SK-N-MC (cell line): ENCODE results near the gene LPAR3.

Experiments used
- DNase-seq: peaks from one replicate; pipeline ENCODE4 v3.0.0-alpha.2; 2011; ENCODE audit warnings: low read depth, low spot score
- H3K27ac ChIP-seq: fragments of 200-600 bp; sonication (generic); 2 replicates; pipeline ENCODE4 v1.5.1; 2016; ENCODE audit warnings: mixed run types
- H3K36me3 ChIP-seq: fragments of 200-600 bp; sonication (generic); 2 replicates; pipeline ENCODE4 v1.6.1; 2017; ENCODE audit warnings: antibody characterized with exemption, low read length, mixed read lengths; ENCODE audit not compliant: insufficient read depth
- H3K4me3 ChIP-seq: fragments of 200-600 bp; sonication (generic); 2 replicates; pipeline ENCODE4 v1.5.1; 2016
- H3K9ac ChIP-seq: fragments of 200-600 bp; sonication (generic); 2 replicates; pipeline ENCODE4 v1.8.0; 2017; ENCODE audit warnings: mixed run types, mixed read lengths; ENCODE audit not compliant: insufficient read length
- H3K9me3 ChIP-seq: fragments of 200-600 bp; sonication (generic); 2 replicates; pipeline ENCODE4 v1.6.1; 2017; ENCODE audit warnings: low read depth, mild to moderate bottlenecking, antibody characterized with exemption, low read length, moderate library complexity, mixed read lengths
- EZH2 ChIP-seq: fragments of 200-600 bp; sonication (generic); IDR thresholded peaks from one replicate; pipeline ENCODE4 v1.6.1; 2017; ENCODE audit warnings: antibody characterized with exemption
- FOXP2 ChIP-seq: optimal IDR thresholded peaks from 2 replicates; pipeline ENCODE3; 2011; ENCODE audit warnings: mild to moderate bottlenecking, moderate library complexity; ENCODE audit not compliant: insufficient read depth; ENCODE audit errors: extremely low read length, control extremely low read depth
- POLR2AphosphoS5 ChIP-seq: IDR thresholded peaks from 2 replicates; pipeline ENCODE4 v1.6.1; 2012; ENCODE audit warnings: mild to moderate bottlenecking, low read depth, low read length, borderline replicate concordance

LPAR3 gene

DNA sequence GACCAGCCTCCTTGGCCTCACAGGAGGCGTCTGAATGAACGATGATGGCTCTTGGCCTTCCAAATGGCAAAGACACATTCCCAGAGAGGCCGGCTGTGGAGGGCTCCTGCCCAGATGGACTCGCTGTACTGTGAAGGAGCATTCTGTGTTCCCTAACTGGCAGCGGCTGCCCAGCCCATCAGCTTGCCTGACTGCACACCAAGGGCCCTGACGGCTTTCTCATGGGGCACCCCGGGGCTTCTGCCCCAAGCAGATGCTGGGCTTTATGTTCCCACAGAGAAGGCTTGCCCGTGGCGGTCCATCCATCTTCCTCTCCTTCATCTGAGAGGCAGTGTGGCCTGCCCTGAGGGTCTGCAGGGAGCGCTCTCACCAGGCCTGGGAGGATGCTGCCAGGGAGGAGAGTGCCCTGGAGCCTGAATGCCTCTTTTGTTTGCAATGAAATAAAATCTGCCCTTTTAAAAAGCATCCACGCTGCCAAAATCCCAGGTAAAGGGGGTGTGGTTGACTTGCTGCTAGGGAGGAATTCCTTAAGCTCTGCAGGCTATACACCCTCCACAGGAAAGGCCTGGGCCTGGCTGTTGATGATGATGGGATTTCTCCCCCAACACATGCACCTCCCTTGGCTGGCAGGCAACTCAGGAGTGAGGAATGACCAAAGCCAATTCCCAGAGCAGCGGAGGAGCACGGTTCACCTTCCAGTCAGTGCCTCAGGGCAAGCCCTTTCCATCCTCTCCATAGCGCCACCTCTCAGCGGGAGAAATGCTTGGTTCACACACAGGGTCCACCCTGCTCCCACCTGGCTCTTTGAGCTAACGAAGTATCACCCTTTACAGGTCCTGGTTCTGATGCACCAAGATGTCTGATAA, 118.1 kb downstream of the LPAR3 start:
- Histone ChIP-seq H3K27ac (no peak overlapping the region), H3K4me3 (no peak overlapping the region), H3K9ac (no peak overlapping the region), H3K9me3 (no peaks in the 10 kb centered on the region), H3K36me3 (no peaks in the 10 kb centered on the region)
- no peak for TF ChIP-seq FOXP2
- TF ChIP-seq EZH2 = no peak
- DNase-seq = no peak

DNA sequence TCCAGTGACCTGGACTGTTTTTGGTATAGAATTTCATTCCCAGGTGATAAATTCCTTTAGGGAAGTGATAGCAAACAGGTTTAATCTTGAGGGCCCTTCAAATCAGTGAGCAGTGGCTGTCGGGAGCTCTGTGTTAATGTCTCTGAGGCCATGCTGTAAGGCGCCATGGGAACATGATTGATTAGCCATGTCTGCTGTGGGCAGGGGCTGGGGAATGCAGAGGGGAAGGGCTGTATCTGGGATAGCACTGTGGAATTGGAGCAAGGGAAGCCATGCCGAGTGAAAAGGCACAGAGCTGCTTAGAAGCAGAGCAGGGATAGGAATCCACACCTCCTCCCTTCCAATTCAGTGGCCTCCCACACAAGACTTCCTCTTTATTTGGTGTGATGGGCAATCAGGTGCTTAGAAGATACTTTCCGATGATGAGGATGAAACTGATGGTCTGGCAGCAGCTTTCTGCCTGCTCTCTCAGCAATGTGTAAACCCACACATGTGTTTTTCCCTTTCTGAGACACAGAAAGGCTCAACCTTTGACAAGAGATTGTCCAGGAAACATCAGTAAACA, 119.0 kb downstream of the LPAR3 start:
- TF ChIP-seq FOXP2 (no peak), EZH2 (no peak), POLR2AphosphoS5 (no peak)
- H3K9me3 ChIP-seq = no peaks in the 10 kb centered on the region
- no peak for DNase-seq
- no peak overlapping the region for H3K4me3 ChIP-seq
- H3K9ac ChIP-seq = no peak overlapping the region
- H3K36me3 ChIP-seq = no peaks in the 10 kb centered on the region
- H3K27ac ChIP-seq = no peak overlapping the region

DNA sequence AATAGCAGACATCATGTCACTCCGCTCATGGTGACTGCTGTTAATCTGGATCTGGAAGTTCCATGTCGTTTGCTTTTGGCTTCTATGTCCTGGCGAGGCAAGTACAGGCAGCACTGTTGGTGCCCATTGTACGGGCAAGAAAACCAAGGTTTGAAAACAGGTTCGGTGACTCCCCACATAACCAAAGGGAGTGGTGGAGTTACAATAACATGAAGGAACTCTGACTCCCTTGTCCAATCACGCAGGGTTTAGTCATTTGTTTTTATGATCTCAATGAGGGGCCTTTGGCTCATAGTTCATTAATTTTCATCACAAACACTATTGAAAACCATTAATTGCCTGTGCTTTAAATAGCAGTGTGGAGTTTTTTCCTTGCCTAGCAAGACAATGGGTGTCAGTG, 119.8 kb downstream of the LPAR3 start:
- H3K9ac ChIP-seq = no peak overlapping the region
- DNase-seq = no peak
- H3K9me3 ChIP-seq = no peaks in the 10 kb centered on the region
- no peaks in the 10 kb centered on the region for H3K36me3 ChIP-seq
- no peak overlapping the region for H3K4me3 ChIP-seq
- H3K27ac ChIP-seq = no peak overlapping the region
- TF ChIP-seq FOXP2 (no peak), POLR2AphosphoS5 (no peak), EZH2 (no peak)

- Histone ChIP-seq H3K27ac (no peak overlapping the region), H3K36me3 (no peaks in the 10 kb centered on the region), H3K9me3 (no peaks in the 10 kb centered on the region), H3K9ac (no peak overlapping the region), H3K4me3 (no peak overlapping the region)
- TF ChIP-seq EZH2 (no peak), POLR2AphosphoS5 (no peak), FOXP2 (no peak)
- DNase-seq = peak; percentile 34
Measured at GRCh38 chr1:84772428-84772943, 120.5 kb downstream of the LPAR3 start.

GRCh38 chr1:84771895-84772294, 121.1 kb downstream of the LPAR3 start:
- H3K4me3 ChIP-seq = no peak overlapping the region
- H3K9ac ChIP-seq = no peak overlapping the region
- no peak overlapping the region for H3K27ac ChIP-seq
- H3K36me3 ChIP-seq = no peaks in the 10 kb centered on the region
- DNase-seq = no peak
- no peaks in the 10 kb centered on the region for H3K9me3 ChIP-seq
- TF ChIP-seq FOXP2 (no peak), POLR2AphosphoS5 (no peak), EZH2 (no peak)

- no peak overlapping the region for H3K4me3 ChIP-seq
- no peaks in the 10 kb centered on the region for H3K9me3 ChIP-seq
- no peak for TF ChIP-seq EZH2
- TF ChIP-seq FOXP2 = no peak
- no peak for TF ChIP-seq POLR2AphosphoS5
- no peak overlapping the region for H3K27ac ChIP-seq
- no peak for DNase-seq
- H3K36me3 ChIP-seq = no peaks in the 10 kb centered on the region
- H3K9ac ChIP-seq = no peak overlapping the region
Measured at GRCh38 chr1:84770481-84770880, 122.5 kb downstream of the LPAR3 start.

- Histone ChIP-seq H3K9me3 (no peaks in the 10 kb centered on the region), H3K4me3 (no peak overlapping the region), H3K36me3 (no peaks in the 10 kb centered on the region), H3K9ac (no peak overlapping the region), H3K27ac (no peak overlapping the region)
- TF ChIP-seq FOXP2 = no peak
- no peak for TF ChIP-seq POLR2AphosphoS5
- TF ChIP-seq EZH2 = no peak
- no peak for DNase-seq
Measured at GRCh38 chr1:84769636-84770035, 123.4 kb downstream of the LPAR3 start.

DNA sequence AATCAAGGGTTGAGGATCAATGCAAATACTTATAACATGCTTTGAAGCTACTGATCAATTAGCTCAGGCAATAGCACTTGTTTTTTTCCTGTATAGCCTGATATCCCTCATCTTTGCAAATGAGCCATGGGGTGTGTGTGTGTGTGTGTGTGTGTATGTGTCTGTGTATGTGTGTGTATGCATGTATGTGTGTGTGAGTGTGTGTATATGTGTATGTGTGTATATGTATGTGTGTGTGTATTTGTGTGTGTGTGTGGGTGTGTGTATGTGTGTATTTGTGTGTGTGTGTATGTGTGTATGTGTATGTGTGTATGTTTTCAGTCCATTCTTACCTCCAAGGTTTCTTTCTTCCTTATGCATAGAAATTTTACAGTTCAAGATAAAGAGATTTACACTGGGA, 124.4 kb downstream of the LPAR3 start:
- Histone ChIP-seq H3K4me3 (no peak overlapping the region), H3K36me3 (no peaks in the 10 kb centered on the region)
- TF ChIP-seq EZH2 = no peak
- TF ChIP-seq POLR2AphosphoS5 = no peak
- TF ChIP-seq FOXP2 = no peak

More for the DNA sequence above, 124.4 kb downstream of the LPAR3 start:
- Histone ChIP-seq H3K9ac (no peak overlapping the region), H3K9me3 (no peaks in the 10 kb centered on the region), H3K27ac (no peak overlapping the region)
- no peak for DNase-seq
